Calu3 (cell line): Measurements from ENCODE around the gene SYCP3. TPM values are rescaled to one million over a fixed set of nuclear protein-coding genes. Genes with fewer than 3 reads are reported as not detected.
"Not testable (repeated sequence)": the region's sequence is repeated elsewhere in the genome, so short reads cannot be mapped to it uniquely, and the experiment has no call there.

Source experiments
- BruUV-seq: library from RNA; stranded (reverse); fragments of 400-500 nt; replicated peaks from 2 replicates; lab custom pipeline; 2021; lab: Mats Ljungman, UMichigan
- CTCF ChIA-PET: fragments of 300-600 bp; sonication (Branson Sonifier 250); formaldehyde crosslinking; loops from one replicate; lab custom pipeline; 2022; ENCODE audit warnings: antibody characterized with exemption; lab: Charles Lee
- DNase-seq: peaks from one replicate; pipeline ENCODE4 v3.0.0; 2022
- H3K27ac Mint-ChIP-seq: one replicate; pipeline ENCODE4 v1.8.0; 2022; ENCODE audit warnings: mixed read lengths; ENCODE audit not compliant: unreplicated experiment
- H3K27me3 Mint-ChIP-seq: one replicate; pipeline ENCODE4 v1.8.0; 2022; ENCODE audit warnings: mixed read lengths; ENCODE audit not compliant: unreplicated experiment
- H3K36me3 Mint-ChIP-seq: one replicate; pipeline ENCODE4 v1.8.0; 2022; ENCODE audit warnings: mild to moderate bottlenecking, moderate library complexity, mixed read lengths; ENCODE audit not compliant: insufficient read depth, unreplicated experiment
- H3K4me1 Mint-ChIP-seq: one replicate; pipeline ENCODE4 v1.8.0; 2022; ENCODE audit warnings: mild to moderate bottlenecking, low read depth, mixed read lengths; ENCODE audit not compliant: unreplicated experiment
- H3K4me3 Mint-ChIP-seq: one replicate; pipeline ENCODE4 v1.8.0; 2022; ENCODE audit warnings: mild to moderate bottlenecking, low read depth, moderate library complexity, mixed read lengths; ENCODE audit not compliant: unreplicated experiment
- H3K9me3 Mint-ChIP-seq: one replicate; pipeline ENCODE4 v1.8.0; 2022; ENCODE audit warnings: low read depth, mixed read lengths; ENCODE audit not compliant: unreplicated experiment
- CTCF ChIP-seq: fragments of 200-600 bp; IDR thresholded peaks from one replicate; pipeline ENCODE4 v1.8.0; 2022; ENCODE audit warnings: antibody characterized with exemption; ENCODE audit not compliant: unreplicated experiment
- intact Hi-C: fragments of 100-400 bp; cut with micrococcal nuclease; formaldehyde crosslinking; loops from one replicate; pipeline ENCODE4 v1.10.0; 2022; ENCODE audit not compliant: unreplicated experiment
- total RNA-seq: library from RNA; stranded (reverse); gene quantifications from 2 replicates; pipeline ENCODE4 v1.2.3, GENCODE V29; 2022

The SYCP3 gene
- total RNA-seq, 1 experiment from 2014 or later: 0.12 TPM

- no peak for DNase-seq
- H3K27ac Mint-ChIP-seq: no peak overlapping the region
- no peaks in the 10 kb centered on the region for H3K4me1 Mint-ChIP-seq
- H3K36me3 Mint-ChIP-seq: no peaks in the 10 kb centered on the region
- CTCF ChIA-PET: no interaction called here
- H3K27me3 Mint-ChIP-seq: no peaks in the 10 kb centered on the region
- no peak for TF ChIP-seq CTCF
- no TSS peak for BruUV-seq
- H3K4me3 Mint-ChIP-seq: no peak overlapping the region
- intact Hi-C loops: no loop called here
- H3K9me3 Mint-ChIP-seq: no peaks in the 10 kb centered on the region
Observed at GRCh38 chr12:101685092-101685491, 54.2 kb downstream of the SYCP3 start.

- DNase-seq, H3K27me3 Mint-ChIP-seq, BruUV-seq, H3K36me3 Mint-ChIP-seq, H3K4me1 Mint-ChIP-seq, H3K9me3 Mint-ChIP-seq, intact Hi-C loops, H3K4me3 Mint-ChIP-seq, H3K27ac Mint-ChIP-seq: not testable (repeated sequence)
- CTCF ChIA-PET: interaction anchor here (0.7 kb wide), 1 partner anchor 227 kb away, joined by 4 read pairs; no protein-coding TSS in a partner anchor
Observed at GRCh38 chr12:101681627-101682026, 57.6 kb downstream of the SYCP3 start.

GRCh38 chr12:101680647-101681046, 58.6 kb downstream of the SYCP3 start:
- Mint-ChIP-seq H3K36me3 (no peaks in the 10 kb centered on the region), H3K27ac (no peak overlapping the region), H3K27me3 (no peaks in the 10 kb centered on the region), H3K9me3 (no peaks in the 10 kb centered on the region), H3K4me3 (no peak overlapping the region), H3K4me1 (no peaks in the 10 kb centered on the region)
- BruUV-seq: no TSS peak
- no peak for TF ChIP-seq CTCF
- CTCF ChIA-PET: no interaction called here
- intact Hi-C loops: no loop called here
- no peak for DNase-seq

- TF ChIP-seq CTCF: no peak
- H3K9me3 Mint-ChIP-seq: no peaks in the 10 kb centered on the region
- CTCF ChIA-PET: no interaction called here
- no peaks in the 10 kb centered on the region for H3K36me3 Mint-ChIP-seq
- no peak overlapping the region for H3K27ac Mint-ChIP-seq
- intact Hi-C loops: no loop called here
- no peak overlapping the region for H3K4me3 Mint-ChIP-seq
- no peaks in the 10 kb centered on the region for H3K4me1 Mint-ChIP-seq
- no peaks in the 10 kb centered on the region for H3K27me3 Mint-ChIP-seq
- no peak for DNase-seq
- BruUV-seq: no TSS peak
Observed at GRCh38 chr12:101680240-101680639, 59.0 kb downstream of the SYCP3 start.

Other genes starting within 250 kb of the SYCP3 start
- gene MYBPC1, start 144.5 kb downstream of the SYCP3 start, total RNA-seq: not detected in 2 replicates
- 45.5 and 49.2 TPM in 2 replicates for gene CHPT1, start 41.8 kb downstream of the SYCP3 start, total RNA-seq
- gene GNPTAB, start 91.5 kb upstream of the SYCP3 start, total RNA-seq: 34.0 and 36.0 TPM in 2 replicates
- gene DRAM1, start 138.1 kb upstream of the SYCP3 start, total RNA-seq: 26.8 and 28.1 TPM in 2 replicates